MM.1S (cell line): ENCODE measurements around the gene FOXP4.

Experiments
- EZH2 ChIP-seq: fragments of 300-600 bp; sonication (generic); optimal IDR thresholded peaks from 2 replicates; pipeline ENCODE3; 2017; ENCODE audit warnings: low read depth, mild to moderate bottlenecking, antibody characterized with exemption, low read length, mixed read lengths
- EZH2phosphoT487 ChIP-seq: fragments of 300-600 bp; sonication (generic); IDR thresholded peaks from 2 replicates; pipeline ENCODE4 v1.6.1; 2018; ENCODE audit warnings: antibody characterized with exemption, low read length
- TF ChIP-seq, protein P1 (sequence below): fragments of 300-600 bp; sonication (generic); IDR thresholded peaks from 2 replicates; pipeline ENCODE4 v1.5.1; 2016; ENCODE audit warnings: antibody characterized with exemption, low read length, mixed read lengths

DNA sequence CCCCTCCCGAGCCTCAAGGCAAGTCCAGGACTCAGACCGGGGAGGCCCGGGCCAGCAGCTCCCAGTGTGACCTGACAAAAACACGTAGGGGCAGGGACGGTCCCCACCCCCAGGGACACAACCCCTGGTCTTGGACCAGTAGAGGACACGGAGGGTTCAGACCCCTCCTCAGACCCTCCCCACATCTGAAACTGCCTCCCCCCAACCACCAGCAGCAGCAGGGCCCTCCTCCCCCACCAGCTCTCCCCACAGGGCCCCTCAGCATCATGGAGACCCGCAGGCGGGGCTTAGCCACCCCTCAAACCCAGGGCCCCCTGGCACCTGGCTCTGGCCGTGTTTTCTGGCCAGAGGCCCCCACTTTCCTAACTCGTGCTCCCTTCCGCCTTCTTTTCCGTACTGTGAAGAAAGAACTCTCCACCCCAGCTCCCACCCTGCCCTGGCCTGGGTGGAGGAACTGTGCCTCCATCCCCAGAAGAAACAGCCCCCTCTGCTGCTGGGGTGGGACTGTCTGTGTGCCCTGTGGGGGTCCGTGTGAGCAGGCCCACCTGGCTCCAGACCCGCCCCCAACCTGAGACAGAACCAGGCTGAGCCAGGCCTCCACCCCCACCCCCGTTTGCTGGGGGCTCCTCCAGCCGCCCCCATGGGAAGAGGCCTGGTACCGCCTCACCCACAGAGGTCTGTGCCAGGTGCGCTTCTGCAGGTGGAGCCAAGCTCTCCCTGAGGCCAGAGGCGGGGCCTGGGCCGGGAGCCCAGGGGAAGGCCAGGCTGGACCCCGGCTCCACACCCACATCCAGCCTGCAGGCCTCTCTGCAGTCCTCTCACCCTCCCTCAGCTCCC lies 53.1 kb downstream of the FOXP4 start:
- TF ChIP-seq, protein P1, sequence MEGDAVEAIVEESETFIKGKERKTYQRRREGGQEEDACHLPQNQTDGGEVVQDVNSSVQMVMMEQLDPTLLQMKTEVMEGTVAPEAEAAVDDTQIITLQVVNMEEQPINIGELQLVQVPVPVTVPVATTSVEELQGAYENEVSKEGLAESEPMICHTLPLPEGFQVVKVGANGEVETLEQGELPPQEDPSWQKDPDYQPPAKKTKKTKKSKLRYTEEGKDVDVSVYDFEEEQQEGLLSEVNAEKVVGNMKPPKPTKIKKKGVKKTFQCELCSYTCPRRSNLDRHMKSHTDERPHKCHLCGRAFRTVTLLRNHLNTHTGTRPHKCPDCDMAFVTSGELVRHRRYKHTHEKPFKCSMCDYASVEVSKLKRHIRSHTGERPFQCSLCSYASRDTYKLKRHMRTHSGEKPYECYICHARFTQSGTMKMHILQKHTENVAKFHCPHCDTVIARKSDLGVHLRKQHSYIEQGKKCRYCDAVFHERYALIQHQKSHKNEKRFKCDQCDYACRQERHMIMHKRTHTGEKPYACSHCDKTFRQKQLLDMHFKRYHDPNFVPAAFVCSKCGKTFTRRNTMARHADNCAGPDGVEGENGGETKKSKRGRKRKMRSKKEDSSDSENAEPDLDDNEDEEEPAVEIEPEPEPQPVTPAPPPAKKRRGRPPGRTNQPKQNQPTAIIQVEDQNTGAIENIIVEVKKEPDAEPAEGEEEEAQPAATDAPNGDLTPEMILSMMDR: no peak
- TF ChIP-seq EZH2phosphoT487: no peak
- no peak for TF ChIP-seq EZH2
